Upper lobe of left lung (tissue), 6 donors: ENCODE data around the gene DUSP9. TPM values are rescaled to one million over a fixed set of nuclear protein-coding genes. Genes with fewer than 3 reads are reported as not detected.

Experiments
- ATAC-seq, 2 donors: fragments of 200-7000 bp; cut with Tn5 transposase; one replicate each; pipeline ENCODE4 v1.9.1; 2022; ENCODE audit warnings: mild to moderate bottlenecking in 2 of 2, moderate library complexity in 2 of 2; ENCODE audit not compliant: low FRiP score in 2 of 2
- DNase-seq, 2 donors: peaks; one replicate each; pipeline ENCODE4 v3.0.0-alpha.2; 2019 to 2020
- H3K27ac ChIP-seq, 4 donors: fragments of 200-600 bp; sonication (generic); one replicate each; pipeline ENCODE4 v1.5.1; 2016 to 2019
- H3K27me3 ChIP-seq, 4 donors: fragments of 200-600 bp; sonication (generic); one replicate each; pipeline ENCODE4 v1.5.1; 2017 to 2019
- H3K36me3 ChIP-seq, 4 donors: fragments of 200-600 bp; sonication (generic); one replicate each; pipeline ENCODE4 v1.5.1; 2016 to 2019
- H3K4me1 ChIP-seq, 4 donors: fragments of 200-600 bp; sonication (generic); one replicate each; pipeline ENCODE4 v1.5.1; 2018 to 2019
- H3K4me3 ChIP-seq, 4 donors: fragments of 200-600 bp; sonication (generic); one replicate each; pipeline ENCODE4 v1.5.1; 2017 to 2019; ENCODE audit warnings: mild to moderate bottlenecking in 2 of 4, moderate library complexity in 1 of 4
- H3K9me3 ChIP-seq, 4 donors: fragments of 200-600 bp; sonication (generic); one replicate each; pipeline ENCODE4 v1.5.1; 2018 to 2019
- EP300 ChIP-seq, 4 donors: sonication (generic); formaldehyde crosslinking; IDR thresholded peaks; one replicate each; pipeline ENCODE4 v1.5.1; 2017; ENCODE audit warnings: antibody characterized with exemption in 4 of 4, control low read depth in 2 of 4
- POLR2A ChIP-seq, 4 donors: fragments of 450-650 bp; IDR thresholded peaks; one replicate each; pipeline ENCODE4 v1.5.1; 2016 to 2017; ENCODE audit warnings: antibody characterized with exemption in 4 of 4, mild to moderate bottlenecking in 2 of 4
- POLR2AphosphoS5 ChIP-seq, 2 donors: sonication (generic); formaldehyde crosslinking; IDR thresholded peaks; one replicate each; pipeline ENCODE4 v1.5.1; 2017; ENCODE audit warnings: antibody characterized with exemption in 2 of 2
- WGBS, 2 donors: methylation state at CpG; one replicate each; pipeline ENCODE4 v1.1.5; 2017 to 2018; 5-methylcytosine and 5-hydroxymethylcytosine counted together
- total RNA-seq, 6 donors: library from RNA; depleted of rRNA in 4 of 6; stranded (reverse); fragments of >200 nt in 4 of 6; gene quantifications; one replicate each; pipeline versions ENCODE4 v1.1.0 to v1.2.1, GENCODE V29; 2016 to 2021
- TF ChIP-seq, protein P1 (sequence below), 6 experiments: fragments of 450-650 bp in 4 of 6; fragments of 200-600 bp in 2 of 6; sonication (generic) in 2 of 6; IDR thresholded peaks; one replicate each; pipeline ENCODE4 v1.5.1; 2016 to 2019; ENCODE audit warnings: antibody characterized with exemption in 6 of 6
- donor health status: DM: no; HTN: no; CAD: no; lungs with moderate emphysema.
- donor health status: DM: no; HTN: yes; CAD: no; lungs with severe emphysema.

DUSP9 gene
- total RNA-seq, 6 donors from 2014 or later = 0.14 to 0.44 (median 0.27) TPM; not detected in 3

DNA sequence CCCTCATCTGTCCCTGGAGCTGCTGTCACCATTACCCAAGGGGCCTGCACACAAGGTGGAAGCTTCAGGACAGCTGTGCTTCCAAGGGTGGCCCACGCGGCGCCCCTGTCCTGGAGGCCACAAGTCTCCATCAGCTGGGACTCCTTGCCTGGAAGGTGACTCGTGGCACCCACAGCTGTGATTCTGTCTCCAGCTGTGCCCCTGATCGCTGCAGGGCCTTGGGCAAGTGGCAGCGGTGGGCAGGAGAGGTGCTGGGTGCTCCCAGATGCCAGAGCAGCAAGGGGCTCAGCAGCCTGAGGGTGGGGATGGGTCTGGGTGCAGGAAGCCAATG, 9.0 kb upstream of the DUSP9 start:
- peak in 1 of 2 donors; percentile 41 for DNase-seq
- TF ChIP-seq POLR2AphosphoS5 (IDR thresholded peaks at IDR 0.05) (no peak), POLR2A (IDR thresholded peaks at IDR 0.05) (no peak), EP300 (IDR thresholded peaks at IDR 0.05) (no peak)
- TF ChIP-seq, protein P1, sequence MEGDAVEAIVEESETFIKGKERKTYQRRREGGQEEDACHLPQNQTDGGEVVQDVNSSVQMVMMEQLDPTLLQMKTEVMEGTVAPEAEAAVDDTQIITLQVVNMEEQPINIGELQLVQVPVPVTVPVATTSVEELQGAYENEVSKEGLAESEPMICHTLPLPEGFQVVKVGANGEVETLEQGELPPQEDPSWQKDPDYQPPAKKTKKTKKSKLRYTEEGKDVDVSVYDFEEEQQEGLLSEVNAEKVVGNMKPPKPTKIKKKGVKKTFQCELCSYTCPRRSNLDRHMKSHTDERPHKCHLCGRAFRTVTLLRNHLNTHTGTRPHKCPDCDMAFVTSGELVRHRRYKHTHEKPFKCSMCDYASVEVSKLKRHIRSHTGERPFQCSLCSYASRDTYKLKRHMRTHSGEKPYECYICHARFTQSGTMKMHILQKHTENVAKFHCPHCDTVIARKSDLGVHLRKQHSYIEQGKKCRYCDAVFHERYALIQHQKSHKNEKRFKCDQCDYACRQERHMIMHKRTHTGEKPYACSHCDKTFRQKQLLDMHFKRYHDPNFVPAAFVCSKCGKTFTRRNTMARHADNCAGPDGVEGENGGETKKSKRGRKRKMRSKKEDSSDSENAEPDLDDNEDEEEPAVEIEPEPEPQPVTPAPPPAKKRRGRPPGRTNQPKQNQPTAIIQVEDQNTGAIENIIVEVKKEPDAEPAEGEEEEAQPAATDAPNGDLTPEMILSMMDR (IDR thresholded peaks at IDR 0.05) = no peak
- H3K36me3 ChIP-seq = no peaks in the 10 kb centered on the region
- peaks cover 0 to 18% (median 4%) of the 10 kb centered on the region in 4 donors for H3K27me3 ChIP-seq
- H3K27ac ChIP-seq = no peak overlapping the region
- H3K4me3 ChIP-seq = no peak overlapping the region
- H3K4me1 ChIP-seq = peaks cover 0 to 17% (median 9%) of the 10 kb centered on the region in 4 donors
- WGBS, 2 donors = 88% methylated on average over 6 of the region's 6 CpGs; no CpG with 5 or more reads in 1 of the 2 donors
- H3K9me3 ChIP-seq = peaks cover 0 to 3% (median 0%) of the 10 kb centered on the region in 4 donors
- no peak for ATAC-seq

DNA sequence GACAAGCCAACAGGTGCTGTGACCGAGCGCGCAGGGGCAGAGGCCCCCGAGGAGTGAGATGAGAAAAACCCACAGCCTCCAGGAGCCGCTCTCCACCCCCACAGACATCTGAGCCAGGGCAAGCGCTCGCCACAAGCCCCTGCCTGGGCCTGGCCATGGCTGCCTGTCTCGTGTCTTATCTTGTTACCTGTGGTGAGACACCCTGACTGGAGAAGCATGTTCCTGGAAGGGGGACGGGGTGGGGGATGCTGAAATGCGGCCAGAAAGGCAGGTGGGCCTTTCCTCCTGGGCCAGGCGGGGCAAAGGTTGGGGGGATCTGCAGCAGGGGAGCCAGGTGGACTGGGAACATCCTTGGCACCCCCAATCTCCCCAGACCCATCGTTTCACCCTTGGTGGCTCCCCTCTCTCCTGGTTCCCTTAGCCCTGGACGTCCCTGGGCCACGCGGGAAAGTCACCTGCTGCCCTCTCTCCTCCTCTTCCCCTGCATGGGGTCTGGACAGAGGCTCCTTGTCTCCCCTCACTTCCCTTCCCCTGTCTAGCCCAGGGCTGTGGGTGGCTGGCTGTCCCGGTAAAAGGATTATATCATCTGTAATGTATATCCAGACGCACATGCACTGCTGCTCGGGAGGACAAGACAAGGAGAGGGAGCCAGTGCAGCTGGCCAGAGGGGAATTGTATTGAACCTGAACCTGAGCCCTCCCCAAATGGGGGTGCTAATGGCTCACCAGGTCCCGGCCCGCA, 8.4 kb upstream of the DUSP9 start:
- H3K4me1 ChIP-seq = peaks cover 0 to 23% (median 12%) of the 10 kb centered on the region in 4 donors
- peaks cover 0 to 23% (median 5%) of the 10 kb centered on the region in 4 donors for H3K27me3 ChIP-seq
- H3K4me3 ChIP-seq = no peak overlapping the region
- no peak overlapping the region for H3K27ac ChIP-seq
- WGBS, 2 donors = 60 to 87% methylated on average over 3 to 17 of the region's 20 CpGs
- no peak for ATAC-seq
- peak in 1 of 2 donors; percentile 32 for DNase-seq
- peaks cover 0 to 3% (median 0%) of the 10 kb centered on the region in 4 donors for H3K9me3 ChIP-seq
- H3K36me3 ChIP-seq = no peaks in the 10 kb centered on the region
- TF ChIP-seq POLR2AphosphoS5 (IDR thresholded peaks at IDR 0.05) (no peak), EP300 (IDR thresholded peaks at IDR 0.05) (no peak), POLR2A (IDR thresholded peaks at IDR 0.05) (no peak)
- TF ChIP-seq, protein P1 (IDR thresholded peaks at IDR 0.05) = no peak

DNA sequence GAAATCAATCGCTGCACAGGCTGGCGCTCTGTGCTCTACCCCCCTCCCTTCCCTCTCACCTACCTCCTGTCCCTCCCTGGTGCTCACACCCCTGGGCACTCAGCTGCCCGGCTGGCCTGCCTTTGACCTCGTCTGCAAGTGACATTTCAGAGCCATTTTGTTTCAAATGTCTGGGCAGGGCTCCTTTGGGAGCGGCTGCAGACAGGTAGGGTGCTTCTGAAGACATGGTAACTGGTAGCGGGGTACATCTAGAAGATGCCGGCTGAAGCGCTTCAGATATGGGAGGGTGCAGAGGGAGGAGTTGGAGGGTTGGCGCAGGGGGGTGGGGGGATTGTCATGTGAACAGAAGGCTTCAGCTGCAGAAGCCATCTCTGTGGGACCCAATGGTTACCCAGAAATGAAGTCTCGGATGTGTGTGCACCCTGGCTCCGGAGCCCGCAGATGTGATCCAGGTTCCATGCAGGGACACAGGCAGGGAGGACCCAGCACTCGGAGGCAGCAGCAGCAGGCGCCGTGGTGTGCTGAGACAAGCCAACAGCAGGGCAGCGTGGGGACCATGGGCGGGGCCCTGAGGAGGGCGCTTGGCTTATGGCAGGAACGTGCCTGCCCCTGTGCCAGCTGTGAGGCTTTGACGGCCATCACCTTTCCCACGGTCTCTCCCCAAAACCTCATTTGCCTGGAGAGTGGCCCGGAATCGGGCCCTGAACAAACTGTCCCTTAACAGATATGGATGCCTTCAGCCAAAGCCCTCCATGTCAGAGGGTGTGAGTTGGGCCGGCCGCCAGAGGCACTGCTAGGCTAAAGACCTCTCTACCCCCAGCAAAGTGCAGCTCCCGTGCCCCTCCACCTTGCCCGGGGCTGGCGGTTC, 7.6 kb upstream of the DUSP9 start:
- no peak for ATAC-seq
- no peak overlapping the region for H3K27ac ChIP-seq
- 84% methylated on average over 13 to 28 of the region's 28 CpGs for WGBS, 2 donors
- TF ChIP-seq EP300 (IDR thresholded peaks at IDR 0.05) = no peak
- no peak for TF ChIP-seq POLR2A (IDR thresholded peaks at IDR 0.05)
- TF ChIP-seq POLR2AphosphoS5 (IDR thresholded peaks at IDR 0.05) = no peak
- TF ChIP-seq, protein P1 (IDR thresholded peaks at IDR 0.05) = no peak
- peaks cover 0 to 28% (median 5%) of the 10 kb centered on the region in 4 donors for H3K27me3 ChIP-seq
- peaks cover 0 to 29% (median 15%) of the 10 kb centered on the region in 4 donors for H3K4me1 ChIP-seq
- DNase-seq = no peak
- H3K36me3 ChIP-seq = no peaks in the 10 kb centered on the region
- no peak overlapping the region for H3K4me3 ChIP-seq
- H3K9me3 ChIP-seq = peaks cover 0 to 3% (median 0%) of the 10 kb centered on the region in 4 donors

DNA sequence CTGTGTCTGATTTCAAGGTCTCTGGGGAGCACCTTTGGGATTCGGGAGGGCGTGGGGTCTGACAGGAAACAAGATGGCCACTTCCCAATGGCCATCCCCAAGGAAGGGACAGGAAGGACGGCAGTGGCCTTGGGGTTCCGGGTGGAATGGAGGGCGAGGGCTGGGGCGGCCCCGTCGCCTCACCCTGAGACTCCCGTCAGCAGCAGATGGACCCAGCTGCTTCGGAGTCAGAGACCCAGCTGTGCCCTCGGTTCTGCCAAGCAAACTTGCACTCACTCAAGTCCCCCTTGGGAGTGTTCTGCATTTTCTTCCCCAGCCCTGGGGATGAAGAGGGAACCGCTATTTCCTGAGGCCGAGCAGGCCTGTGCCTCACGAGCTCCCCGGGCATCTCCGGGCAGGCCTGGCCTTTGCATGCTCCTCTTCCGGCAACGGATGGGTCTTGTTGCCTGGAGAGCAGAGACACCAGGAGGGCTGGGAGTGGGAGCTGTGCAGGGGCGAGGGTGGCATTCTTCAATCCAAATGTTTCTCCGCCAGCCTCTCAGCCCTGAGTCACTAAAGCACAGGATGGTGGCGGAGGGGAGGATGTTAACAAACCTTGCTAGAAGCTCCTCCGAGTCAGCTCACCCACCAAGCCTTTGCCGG, 6.8 kb upstream of the DUSP9 start:
- peaks cover 0 to 35% (median 5%) of the 10 kb centered on the region in 4 donors for H3K27me3 ChIP-seq
- DNase-seq (no peak), ATAC-seq (no peak)

More for the DNA sequence above, 6.8 kb upstream of the DUSP9 start:
- H3K4me3 ChIP-seq = no peak overlapping the region
- H3K27ac ChIP-seq = no peak overlapping the region
- H3K4me1 ChIP-seq = peaks cover 0 to 34% (median 15%) of the 10 kb centered on the region in 4 donors
- 60 to 80% methylated on average over 2 to 23 of the region's 23 CpGs for WGBS, 2 donors
- TF ChIP-seq EP300 (IDR thresholded peaks at IDR 0.05) (no peak), POLR2AphosphoS5 (IDR thresholded peaks at IDR 0.05) (no peak), POLR2A (IDR thresholded peaks at IDR 0.05) (no peak)
- TF ChIP-seq, protein P1 (IDR thresholded peaks at IDR 0.05) = no peak
- no peaks in the 10 kb centered on the region for H3K36me3 ChIP-seq
- peaks cover 0 to 3% (median 0%) of the 10 kb centered on the region in 4 donors for H3K9me3 ChIP-seq
